Heart left ventricle (tissue), 13 donors: ENCODE measurements around the gene MLN.
A peak's percentile ranks its signal among the peaks of the same experiment; 100 is the strongest.

Experiments used
- POLR2A ChIP-seq, 2 donors: fragments of 450-650 bp; IDR thresholded peaks; one replicate each; pipeline ENCODE4 v1.6.1; 2017; ENCODE audit warnings: antibody characterized with exemption in 2 of 2, mild to moderate bottlenecking in 2 of 2, moderate library complexity in 2 of 2
- TF ChIP-seq, protein P1 (sequence below), 12 donors: fragments of 200-600 bp; sonication (generic) in 4 of 12; IDR thresholded peaks; one replicate each; pipeline versions ENCODE4 v1.5.0 to v1.8.0; 2018 to 2022; ENCODE audit warnings: antibody characterized with exemption in 12 of 12, mild to moderate bottlenecking in 5 of 12
- donor health status: ischemic (EF 13 %, LVEDD 7.1; RV severe dilation, severe dysfunction).
- donor health status: DM: no; HTN: yes; CAD: no.
- donor health status: DM: no; HTN: no; CAD: no.
- donor health status: ischemic (EF 25% LVEDD 6.9; RV normal size, moderate dysfunction).
- donor health status: ischemic (EF 25% LVEDD 5.7; RV mildly dilated, moderate dysfunction).
- donor health status: ischemic (EF 35%, LVEDD 5.7; RV mildly dilated, moderate dysfunction).
- donor health status: nonischemic (EF 11% LVEDD 7.7; RV severe dilation, severe dysfunction).
- donor health status: DM: yes; HTN: yes; CAD: no.
- donor health status: PGD.
- donor health status: ischemic (EF 29% LVEDD 5.4; RV normal size, mild dysfunction).
- donor health status: nonischemic (EF 23%, LVEDD 6.1; RV moderate dilation, normal function).

DNA sequence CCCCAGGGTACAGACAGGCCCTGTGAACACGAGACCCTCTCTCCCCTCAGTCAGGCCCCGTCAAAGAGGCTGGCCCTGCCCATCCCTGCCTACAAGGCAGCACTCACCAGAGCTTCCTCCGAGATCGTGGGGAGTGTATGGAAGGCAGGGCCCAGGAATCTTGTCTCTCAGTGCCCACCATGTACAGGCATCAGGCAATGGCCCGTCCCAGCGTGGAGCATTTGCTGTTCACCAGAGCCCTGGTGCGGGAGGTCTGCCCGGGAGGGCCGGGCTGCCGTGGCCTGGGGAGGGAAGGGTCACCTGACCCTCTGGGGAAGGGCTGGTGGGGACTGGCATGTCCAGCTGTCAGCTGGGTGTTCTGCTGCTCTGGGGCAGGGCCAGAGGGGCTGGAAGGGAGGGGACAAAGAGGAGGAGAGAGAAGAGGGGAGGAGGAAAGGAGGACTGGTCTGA is 57.1 kb downstream of the MLN start, which contains the start of gene IP6K3:
- TF ChIP-seq, protein P1, sequence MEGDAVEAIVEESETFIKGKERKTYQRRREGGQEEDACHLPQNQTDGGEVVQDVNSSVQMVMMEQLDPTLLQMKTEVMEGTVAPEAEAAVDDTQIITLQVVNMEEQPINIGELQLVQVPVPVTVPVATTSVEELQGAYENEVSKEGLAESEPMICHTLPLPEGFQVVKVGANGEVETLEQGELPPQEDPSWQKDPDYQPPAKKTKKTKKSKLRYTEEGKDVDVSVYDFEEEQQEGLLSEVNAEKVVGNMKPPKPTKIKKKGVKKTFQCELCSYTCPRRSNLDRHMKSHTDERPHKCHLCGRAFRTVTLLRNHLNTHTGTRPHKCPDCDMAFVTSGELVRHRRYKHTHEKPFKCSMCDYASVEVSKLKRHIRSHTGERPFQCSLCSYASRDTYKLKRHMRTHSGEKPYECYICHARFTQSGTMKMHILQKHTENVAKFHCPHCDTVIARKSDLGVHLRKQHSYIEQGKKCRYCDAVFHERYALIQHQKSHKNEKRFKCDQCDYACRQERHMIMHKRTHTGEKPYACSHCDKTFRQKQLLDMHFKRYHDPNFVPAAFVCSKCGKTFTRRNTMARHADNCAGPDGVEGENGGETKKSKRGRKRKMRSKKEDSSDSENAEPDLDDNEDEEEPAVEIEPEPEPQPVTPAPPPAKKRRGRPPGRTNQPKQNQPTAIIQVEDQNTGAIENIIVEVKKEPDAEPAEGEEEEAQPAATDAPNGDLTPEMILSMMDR (IDR thresholded peaks at IDR 0.05), result no peak
- TF ChIP-seq POLR2A (IDR thresholded peaks at IDR 0.05), result peak in 1 of 2 donors; percentile 82
